GM23248 (cell line): ENCODE data around the gene NHERF1.

Experiments
- EZH2 ChIP-seq: fragments of 200-600 bp; sonication (generic); IDR thresholded peaks from 2 replicates; pipeline ENCODE4 v1.6.1; 2018; ENCODE audit warnings: antibody characterized with exemption, mild to moderate bottlenecking; ENCODE audit not compliant: insufficient read depth, poor library complexity, severe bottlenecking
- EZH2phosphoT487 ChIP-seq: fragments of 200-600 bp; sonication (generic); IDR thresholded peaks from 2 replicates; pipeline ENCODE4 v1.6.1; 2018; ENCODE audit warnings: antibody characterized with exemption, moderate library complexity, mild to moderate bottlenecking, low read depth; ENCODE audit not compliant: insufficient read depth

GRCh38 chr17:74729368-74729767 is 19.1 kb upstream of the NHERF1 start:
- TF ChIP-seq EZH2 = no peak
- no peak for TF ChIP-seq EZH2phosphoT487
